Measurements from ENCODE around the gene VEGFA. TPM values are rescaled to one million over a fixed set of nuclear protein-coding genes. Genes with fewer than 3 reads are reported as not detected.
A peak's percentile ranks its signal among the peaks of the same experiment; 100 is the strongest.

Gene VEGFA
- total and polyA plus RNA-seq, 2 experiments from 2014 or later = 148 to 179 TPM

- Histone ChIP-seq H2AFZ (no peak overlapping the region), H3K4me2 (no peak overlapping the region), H3K9me2 (replicated peaks; ENCODE audit: insufficient read depth) (no peaks in the 10 kb centered on the region), H3K27ac (peak overlapping the region; percentile 95), H3K27me3 (no peaks in the 10 kb centered on the region), H3K36me3 (replicated peaks; ENCODE audit: insufficient read depth, low read depth) (no peaks in the 10 kb centered on the region), H3K4me1 (ENCODE audit: insufficient read depth) (peaks cover 61% of the 10 kb centered on the region), H3K9me3 (ENCODE audit: low read depth) (no peaks in the 10 kb centered on the region), H4K20me1 (ENCODE audit: insufficient read depth, poor library complexity, severe bottlenecking) (no peaks in the 10 kb centered on the region), H3K79me2 (no peaks in the 10 kb centered on the region), H3K4me3 (no peak overlapping the region)
- TF ChIP-seq CTCF (IDR thresholded peaks at IDR 0.05; ENCODE audit: poor library complexity) = no peak
- no peak for TF ChIP-seq EZH2phosphoT487 (IDR thresholded peaks at IDR 0.05; ENCODE audit: low read depth, severe bottlenecking, unreplicated experiment)
- TF ChIP-seq EZH2 (IDR thresholded peaks at IDR 0.05; ENCODE audit: borderline replicate concordance) = no peak
- WGBS (ENCODE audit: low lambda C conversion rate, missing lambda C conversion rate) = 94% methylated on average over 10 of the region's 10 CpGs
- DNase-seq (ENCODE audit: low spot score) = no peak
Measured at GRCh38 chr6:43800746-43801494, 30.9 kb downstream of the VEGFA start.

- Histone ChIP-seq H3K4me1 (ENCODE audit: insufficient read depth) (peaks cover 67% of the 10 kb centered on the region), H3K4me3 (no peak overlapping the region), H4K20me1 (ENCODE audit: insufficient read depth, poor library complexity, severe bottlenecking) (no peaks in the 10 kb centered on the region), H2AFZ (no peak overlapping the region), H3K27me3 (no peaks in the 10 kb centered on the region), H3K79me2 (no peaks in the 10 kb centered on the region), H3K27ac (peak overlapping the region; percentile 94), H3K9me3 (ENCODE audit: low read depth) (no peaks in the 10 kb centered on the region), H3K9me2 (replicated peaks; ENCODE audit: insufficient read depth) (no peaks in the 10 kb centered on the region), H3K36me3 (replicated peaks; ENCODE audit: insufficient read depth, low read depth) (no peaks in the 10 kb centered on the region), H3K4me2 (no peak overlapping the region)
- DNase-seq (ENCODE audit: low spot score) = no peak
- TF ChIP-seq CTCF (IDR thresholded peaks at IDR 0.05; ENCODE audit: poor library complexity) (no peak), EZH2 (IDR thresholded peaks at IDR 0.05; ENCODE audit: borderline replicate concordance) (no peak), EZH2phosphoT487 (IDR thresholded peaks at IDR 0.05; ENCODE audit: low read depth, severe bottlenecking, unreplicated experiment) (no peak)
- WGBS (ENCODE audit: low lambda C conversion rate, missing lambda C conversion rate) = 86% methylated on average over 16 of the region's 16 CpGs
Measured at GRCh38 chr6:43801495-43802181, 31.6 kb downstream of the VEGFA start.

- TF ChIP-seq EZH2phosphoT487 (IDR thresholded peaks at IDR 0.05; ENCODE audit: low read depth, severe bottlenecking, unreplicated experiment) = no peak
- no peak for TF ChIP-seq CTCF (IDR thresholded peaks at IDR 0.05; ENCODE audit: poor library complexity)
- no peak for TF ChIP-seq EZH2 (IDR thresholded peaks at IDR 0.05; ENCODE audit: borderline replicate concordance)
- Histone ChIP-seq H2AFZ (no peak overlapping the region), H4K20me1 (ENCODE audit: insufficient read depth, poor library complexity, severe bottlenecking) (no peaks in the 10 kb centered on the region), H3K79me2 (no peaks in the 10 kb centered on the region), H3K4me2 (peak overlapping the region; percentile 15), H3K36me3 (replicated peaks; ENCODE audit: insufficient read depth, low read depth) (no peaks in the 10 kb centered on the region), H3K4me3 (no peak overlapping the region), H3K27me3 (no peaks in the 10 kb centered on the region), H3K27ac (peak overlapping the region; percentile 94), H3K9me2 (replicated peaks; ENCODE audit: insufficient read depth) (no peaks in the 10 kb centered on the region), H3K4me1 (ENCODE audit: insufficient read depth) (peaks cover 80% of the 10 kb centered on the region), H3K9me3 (ENCODE audit: low read depth) (no peaks in the 10 kb centered on the region)
- DNase-seq (ENCODE audit: low spot score) = no peak
- 52% methylated on average over 6 of the region's 6 CpGs for WGBS (ENCODE audit: low lambda C conversion rate, missing lambda C conversion rate)
Measured at GRCh38 chr6:43803055-43803782, 33.2 kb downstream of the VEGFA start.

Measured in hepatocyte (in vitro differentiated cells).